ENCODE results near the gene PDX1.

PDX1 gene

GRCh38 chr13:27919934-27920676 is at the start of gene PDX1:
Gene PDX1 (plus strand): TSS chr13:27920000. CDS start chr13:27920139, 139 bp downstream.
- DNase-seq (ENCODE audit: low spot score): no peak

GRCh38 chr13:27878274-27878673 is 41.5 kb upstream of the PDX1 start:
- no peak for DNase-seq (ENCODE audit: low spot score)

GRCh38 chr13:27889471-27889870 is 30.3 kb upstream of the PDX1 start:
- DNase-seq (ENCODE audit: low spot score): no peak

- DNase-seq (ENCODE audit: low spot score): no peak
Observed at GRCh38 chr13:27896726-27897125, 23.1 kb upstream of the PDX1 start.

GRCh38 chr13:27904719-27905118 is 15.1 kb upstream of the PDX1 start:
- DNase-seq (ENCODE audit: low spot score): no peak

- DNase-seq (ENCODE audit: low spot score): no peak
Observed at GRCh38 chr13:27905650-27906049, 14.2 kb upstream of the PDX1 start.

- DNase-seq (ENCODE audit: low spot score): no peak
Observed at GRCh38 chr13:27907121-27907787, 12.5 kb upstream of the PDX1 start.

GRCh38 chr13:27909378-27909777 is 10.4 kb upstream of the PDX1 start:
- no peak for DNase-seq (ENCODE audit: low spot score)

- DNase-seq (ENCODE audit: low spot score): no peak
Observed at GRCh38 chr13:27911521-27911920, 8.3 kb upstream of the PDX1 start.

GRCh38 chr13:27913160-27913559 is 6.6 kb upstream of the PDX1 start:
- DNase-seq (ENCODE audit: low spot score): no peak

GRCh38 chr13:27915301-27916207 is 4.2 kb upstream of the PDX1 start:
- no peak for DNase-seq (ENCODE audit: low spot score)

- no peak for DNase-seq (ENCODE audit: low spot score)
Observed at GRCh38 chr13:27917121-27917947, 2.5 kb upstream of the PDX1 start.

GRCh38 chr13:27918041-27918917 is 1.5 kb upstream of the PDX1 start:
- peak; percentile 40 for DNase-seq (ENCODE audit: low spot score)

GRCh38 chr13:27918918-27919658 is 712 bp upstream of the PDX1 start:
- no peak for DNase-seq (ENCODE audit: low spot score)

- DNase-seq (ENCODE audit: low spot score): peak; percentile 88
Observed at GRCh38 chr13:27919659-27919933, 204 bp upstream of the PDX1 start.

- DNase-seq (ENCODE audit: low spot score): peak; percentile 56
Observed at GRCh38 chr13:27920677-27921420, 1.0 kb downstream of the PDX1 start.

GRCh38 chr13:27921421-27921960 is 1.7 kb downstream of the PDX1 start:
- DNase-seq (ENCODE audit: low spot score): no peak

- DNase-seq (ENCODE audit: low spot score): no peak
Observed at GRCh38 chr13:27921961-27922882, 2.4 kb downstream of the PDX1 start.
